ENCODE results near the gene MYO1D.

DNA sequence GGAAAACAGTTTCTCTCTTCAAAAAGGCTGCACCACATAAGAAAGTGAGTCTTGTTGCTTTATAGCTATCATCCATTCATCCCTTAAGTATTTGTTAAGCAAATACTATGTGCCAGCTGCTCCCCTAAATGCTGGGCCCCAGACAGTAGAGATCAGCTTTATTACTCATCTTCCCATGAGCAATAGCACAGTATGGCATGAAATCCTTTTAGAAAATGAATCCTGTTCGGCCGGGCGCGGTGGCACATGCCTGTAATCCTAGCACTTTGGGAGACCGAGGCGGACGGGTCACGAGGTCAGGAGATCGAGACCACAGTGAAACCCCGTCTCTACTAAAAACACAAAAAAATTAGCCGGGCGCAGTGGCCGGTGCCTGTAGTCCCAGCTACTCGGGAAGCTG lies 99.5 kb downstream of the MYO1D start:
- TF ChIP-seq EP300 (IDR thresholded peaks at IDR 0.05) = no peak
- TF ChIP-seq POLR2AphosphoS5 (IDR thresholded peaks at IDR 0.05) = no peak
- TF ChIP-seq, protein P1, sequence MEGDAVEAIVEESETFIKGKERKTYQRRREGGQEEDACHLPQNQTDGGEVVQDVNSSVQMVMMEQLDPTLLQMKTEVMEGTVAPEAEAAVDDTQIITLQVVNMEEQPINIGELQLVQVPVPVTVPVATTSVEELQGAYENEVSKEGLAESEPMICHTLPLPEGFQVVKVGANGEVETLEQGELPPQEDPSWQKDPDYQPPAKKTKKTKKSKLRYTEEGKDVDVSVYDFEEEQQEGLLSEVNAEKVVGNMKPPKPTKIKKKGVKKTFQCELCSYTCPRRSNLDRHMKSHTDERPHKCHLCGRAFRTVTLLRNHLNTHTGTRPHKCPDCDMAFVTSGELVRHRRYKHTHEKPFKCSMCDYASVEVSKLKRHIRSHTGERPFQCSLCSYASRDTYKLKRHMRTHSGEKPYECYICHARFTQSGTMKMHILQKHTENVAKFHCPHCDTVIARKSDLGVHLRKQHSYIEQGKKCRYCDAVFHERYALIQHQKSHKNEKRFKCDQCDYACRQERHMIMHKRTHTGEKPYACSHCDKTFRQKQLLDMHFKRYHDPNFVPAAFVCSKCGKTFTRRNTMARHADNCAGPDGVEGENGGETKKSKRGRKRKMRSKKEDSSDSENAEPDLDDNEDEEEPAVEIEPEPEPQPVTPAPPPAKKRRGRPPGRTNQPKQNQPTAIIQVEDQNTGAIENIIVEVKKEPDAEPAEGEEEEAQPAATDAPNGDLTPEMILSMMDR (IDR thresholded peaks at IDR 0.05) = no peak
